Stimulated activated CD4-positive, alpha-beta T cell treated with anti-CD3 and anti-CD28 coated beads, Interleukin-1b, Interleukin-23, amount 100 ng/mL, for 4 hours (primary cell): ENCODE measurements around the gene CPXM2.

Experiments used
- DNase-seq, 2 donors: peaks; one replicate each; pipeline ENCODE4 v3.0.0-alpha.2; 2020; ENCODE audit warnings: low read depth in 2 of 2

Gene CPXM2

DNA sequence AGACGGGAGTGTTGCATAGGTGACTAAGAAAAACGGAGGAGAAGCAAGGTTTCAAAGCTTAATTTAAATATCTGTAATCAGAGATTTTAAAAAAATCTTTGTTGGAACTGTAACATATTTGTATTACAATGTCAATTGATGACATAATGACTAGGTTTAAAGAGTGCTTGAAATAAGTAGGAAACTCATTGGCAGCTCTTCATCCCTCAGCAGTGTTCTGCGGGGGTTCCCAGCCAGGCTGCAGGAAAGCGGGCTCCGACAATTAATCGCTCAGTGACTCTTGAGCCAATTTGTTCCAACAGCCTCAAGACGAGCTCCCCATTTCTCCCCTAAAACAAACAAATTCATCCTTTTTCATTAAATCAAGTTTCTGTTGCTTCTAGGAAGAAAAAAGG is 22.6 kb downstream of the CPXM2 start:
- no peak for DNase-seq

DNA sequence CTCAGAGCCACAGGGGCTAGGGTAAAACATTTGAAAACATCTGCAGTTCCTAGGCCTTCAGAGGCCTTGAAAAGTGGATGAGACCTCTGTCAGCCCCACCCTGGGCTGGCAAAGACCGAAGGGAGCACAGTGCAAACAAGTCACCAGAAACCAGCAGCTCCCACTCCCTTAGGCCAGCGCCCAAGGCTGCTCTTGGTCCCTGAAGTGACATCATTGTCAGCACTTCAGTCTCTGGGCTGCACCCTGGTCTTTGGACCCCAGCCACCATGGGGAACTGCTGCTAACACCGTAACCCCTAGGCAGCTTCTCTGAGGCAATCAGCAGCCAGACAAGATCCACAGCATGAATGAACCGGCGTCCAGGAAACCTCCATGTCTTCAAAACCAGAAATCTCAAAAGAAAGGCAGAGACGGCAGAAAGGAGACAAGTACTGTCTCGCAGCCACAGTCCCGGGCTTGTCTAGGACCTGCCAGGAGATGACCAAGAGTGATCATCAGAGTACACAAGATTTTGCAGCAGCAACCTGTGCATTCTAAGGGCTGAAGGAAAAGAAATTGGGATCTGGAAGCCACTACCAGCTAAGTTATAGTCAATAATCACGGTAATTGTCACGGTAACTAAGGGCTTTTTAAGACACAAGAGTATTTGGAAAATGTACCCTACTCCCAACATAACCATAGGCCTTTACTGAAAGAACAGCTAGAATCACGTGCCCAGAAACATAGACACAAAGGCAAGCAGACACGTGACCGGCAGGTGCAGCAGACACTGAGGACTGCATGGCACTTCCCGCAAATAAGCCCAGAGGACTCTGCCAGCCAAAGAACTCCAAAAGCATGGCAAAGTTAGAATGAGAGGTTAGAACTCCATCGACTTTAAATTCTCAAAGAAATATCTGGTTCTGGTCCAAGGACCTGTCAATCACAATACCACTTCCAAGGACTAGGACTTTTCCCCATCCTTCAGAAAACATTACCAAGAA is 23.3 kb downstream of the CPXM2 start:
- no peak for DNase-seq

DNA sequence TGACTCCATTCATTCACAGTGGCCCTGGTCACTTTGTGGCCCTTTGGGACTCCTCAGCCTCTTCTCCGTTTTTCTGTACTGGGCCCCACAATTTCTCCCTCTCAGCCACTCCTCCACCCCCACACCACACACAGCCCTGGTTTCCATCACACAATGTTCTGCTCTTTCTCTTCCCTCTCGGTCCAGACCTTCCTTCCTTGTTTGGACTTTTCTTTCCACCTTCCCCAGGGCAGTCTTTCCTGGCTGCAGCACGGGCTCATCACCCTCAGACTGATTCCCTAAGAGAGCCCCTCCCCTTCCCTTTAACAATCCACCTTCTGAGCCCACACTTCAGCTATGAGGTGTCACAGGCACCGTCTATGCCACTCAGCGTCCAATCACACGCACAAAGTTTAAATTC is 25.7 kb downstream of the CPXM2 start:
- DNase-seq: no peak

DNA sequence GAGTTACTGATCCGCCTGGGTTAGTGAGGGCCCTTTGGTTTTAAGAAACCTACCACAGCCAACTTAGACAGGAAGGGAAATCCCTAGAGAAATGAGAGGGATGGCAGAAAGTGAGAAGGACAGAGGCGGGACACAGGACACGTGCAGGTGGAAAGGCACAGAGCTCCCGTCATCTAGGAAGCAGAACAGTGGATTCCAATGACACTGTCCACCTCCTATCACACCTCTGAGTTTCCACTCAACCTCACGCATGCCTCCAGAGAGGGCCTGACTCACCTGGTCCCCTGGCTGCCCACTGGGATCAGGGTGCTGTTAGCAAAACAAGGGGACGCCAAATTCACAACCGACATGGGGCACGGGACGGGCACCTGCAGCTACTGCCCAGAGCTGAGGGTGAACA is 26.3 kb downstream of the CPXM2 start:
- no peak for DNase-seq

DNA sequence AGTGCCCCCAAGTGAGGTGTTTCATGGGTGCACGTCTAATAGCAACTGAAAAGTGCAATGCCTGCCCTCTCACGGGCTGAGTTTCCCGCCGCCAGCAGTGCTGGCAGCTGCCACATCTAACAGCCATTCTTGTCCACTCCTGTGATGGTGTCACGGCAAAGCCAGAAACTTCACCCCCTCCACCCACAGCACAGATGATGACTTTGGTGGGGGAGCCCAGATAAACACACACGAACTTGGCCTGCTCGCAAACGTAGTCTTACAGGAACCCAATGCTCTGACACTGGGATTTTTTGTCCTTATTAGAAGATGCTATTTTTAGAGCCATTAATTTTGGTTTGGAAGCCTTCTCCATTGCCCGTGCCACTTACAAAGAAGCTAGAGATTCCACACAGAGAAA is 26.7 kb downstream of the CPXM2 start:
- no peak for DNase-seq

DNA sequence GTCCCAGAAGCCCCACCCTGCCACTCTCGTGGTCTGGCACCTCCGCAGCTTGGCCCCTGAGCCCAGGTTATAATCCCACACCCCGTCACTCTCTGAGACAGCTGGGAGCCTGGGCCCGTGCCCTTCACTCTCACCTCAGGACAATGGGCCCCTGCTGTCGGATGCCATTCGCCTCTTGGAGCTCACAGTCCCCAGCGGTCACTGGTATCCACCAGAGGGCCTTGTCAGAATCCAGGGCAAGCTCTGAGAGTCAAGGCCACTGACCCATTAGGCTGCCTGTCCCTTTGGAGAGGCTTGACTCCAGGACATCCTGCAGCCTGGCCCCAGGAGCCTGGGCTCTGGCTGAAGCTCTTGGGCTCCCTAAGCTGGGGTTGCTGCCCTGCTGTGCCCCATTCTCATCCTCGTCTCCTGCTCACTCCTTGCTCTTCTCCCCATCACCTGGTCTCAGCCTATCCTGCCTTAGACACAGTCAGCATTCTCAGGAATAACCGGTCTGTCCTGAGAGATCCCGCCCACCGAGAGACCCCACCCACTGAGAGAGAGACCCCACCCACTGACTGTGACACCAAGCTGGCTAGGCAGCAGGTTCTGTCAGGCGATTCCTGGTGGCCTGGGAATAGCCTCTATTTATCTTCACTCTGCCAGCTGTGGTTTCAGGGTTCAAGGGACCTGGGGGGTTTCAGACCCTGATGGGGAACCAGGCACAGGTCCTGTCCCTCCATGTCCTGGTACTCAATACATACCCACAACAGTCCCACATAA is 27.7 kb downstream of the CPXM2 start:
- no peak for DNase-seq

DNA sequence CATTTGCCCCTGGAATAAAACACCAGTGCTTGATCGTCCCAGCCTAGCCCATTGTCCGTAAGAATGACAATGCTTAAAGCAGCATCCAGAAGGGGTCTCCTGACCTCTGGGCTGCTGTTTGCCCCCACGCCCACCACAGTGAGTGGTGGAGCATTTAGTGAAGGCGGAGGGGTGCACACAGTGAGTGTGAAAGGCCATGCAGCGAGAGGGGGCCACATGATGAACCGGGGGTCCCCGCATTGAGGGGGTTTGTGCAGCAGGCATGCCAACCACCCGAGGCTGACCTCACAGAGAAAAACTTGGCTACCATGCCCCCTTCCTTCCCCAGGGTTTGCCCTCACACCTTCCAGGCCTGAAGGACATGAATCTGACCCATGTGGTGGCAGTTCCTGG is 28.4 kb downstream of the CPXM2 start:
- no peak for DNase-seq

DNA sequence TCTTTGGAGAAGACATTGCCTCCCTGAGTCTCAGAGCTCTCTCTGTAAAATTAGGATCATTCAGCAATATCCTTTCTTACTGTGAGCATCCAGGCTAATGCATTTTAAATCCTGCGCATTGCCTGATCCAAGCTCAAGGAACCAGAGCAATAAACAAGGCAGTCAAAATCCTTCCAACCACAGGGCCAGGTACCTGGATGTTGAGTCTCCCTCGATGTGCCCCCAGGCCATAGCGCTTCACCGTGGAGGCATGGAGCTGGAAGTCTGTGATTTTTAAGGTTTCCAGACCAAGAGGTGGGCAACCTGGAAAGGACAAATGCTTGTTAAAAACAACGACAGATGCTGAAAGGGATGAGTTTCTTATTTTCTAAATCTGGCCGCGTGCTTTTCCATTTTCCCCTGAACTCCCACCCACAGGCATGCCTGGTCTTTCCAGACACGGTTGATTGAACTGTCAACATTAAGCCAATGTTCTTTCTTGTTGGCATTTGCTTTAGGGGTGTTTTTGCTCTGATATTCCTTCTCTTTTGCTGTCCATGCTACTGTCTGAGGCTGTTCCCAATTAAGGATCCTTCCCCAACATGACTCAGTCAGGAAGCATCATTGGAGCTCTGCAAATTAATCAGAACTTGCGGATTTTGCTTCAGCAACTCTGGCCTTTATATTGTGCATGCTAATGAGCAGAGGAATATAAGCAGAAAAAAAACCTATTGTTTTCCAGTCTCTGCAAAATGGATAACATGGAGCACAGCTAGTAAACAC is 29.0 kb downstream of the CPXM2 start:
- no peak for DNase-seq

DNA sequence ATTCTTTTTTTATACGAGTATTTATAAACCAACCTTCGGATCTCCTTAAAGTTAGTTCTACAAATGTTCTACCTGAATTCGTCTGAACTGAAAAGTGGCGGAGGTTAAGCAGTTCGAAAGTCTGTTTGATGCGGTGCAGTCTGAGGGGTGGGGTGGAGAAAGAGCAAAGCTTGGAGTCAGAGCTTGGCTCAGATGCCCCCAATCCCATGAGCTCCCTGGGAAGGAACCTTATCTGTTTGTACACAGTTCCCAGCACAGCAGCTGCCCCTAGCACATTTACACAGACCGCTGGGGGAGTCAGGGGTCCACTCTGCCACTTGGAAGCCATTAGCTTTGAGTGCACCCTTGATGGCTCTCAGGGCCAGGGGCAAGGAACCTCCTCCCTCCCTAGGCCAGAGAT is 30.8 kb downstream of the CPXM2 start:
- no peak for DNase-seq

DNA sequence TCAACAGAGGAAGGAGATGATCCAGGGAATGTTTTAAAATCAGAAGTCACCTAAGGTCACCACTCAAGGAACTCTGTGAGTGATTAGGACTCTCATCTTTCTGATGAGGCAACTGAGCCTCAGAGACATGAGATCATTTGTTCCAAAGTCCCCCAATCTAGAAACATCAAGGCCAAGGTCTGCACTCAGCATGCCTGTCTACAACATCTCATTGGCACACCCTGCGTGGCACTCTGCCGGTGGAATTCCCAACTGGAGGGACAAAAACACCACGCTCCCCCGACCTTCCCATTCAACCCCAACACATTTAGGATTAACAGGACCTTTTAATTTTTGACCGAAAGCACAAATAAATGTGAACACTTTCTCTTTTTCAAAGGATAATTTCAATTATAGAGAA is 31.4 kb downstream of the CPXM2 start:
- DNase-seq: no peak

DNA sequence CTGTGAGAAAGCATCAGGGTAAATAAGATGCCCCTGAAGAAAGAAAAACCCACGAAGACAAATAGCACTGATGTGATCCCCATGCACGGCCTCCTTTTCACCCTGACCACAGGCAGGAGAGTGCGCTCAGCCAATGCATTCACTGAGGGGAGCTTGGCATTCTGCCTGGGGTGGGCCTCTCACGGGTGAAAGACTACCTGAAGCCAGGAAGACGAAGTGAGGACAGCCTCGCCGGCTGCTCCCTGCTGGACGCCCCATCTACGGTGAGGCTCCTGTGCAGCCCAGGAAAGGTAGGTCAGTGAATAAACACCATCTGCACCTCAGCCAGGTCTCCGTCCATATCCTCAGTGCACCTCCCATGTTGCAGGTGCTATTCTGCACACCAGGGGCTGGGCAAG is 32.0 kb downstream of the CPXM2 start:
- no peak for DNase-seq

DNA sequence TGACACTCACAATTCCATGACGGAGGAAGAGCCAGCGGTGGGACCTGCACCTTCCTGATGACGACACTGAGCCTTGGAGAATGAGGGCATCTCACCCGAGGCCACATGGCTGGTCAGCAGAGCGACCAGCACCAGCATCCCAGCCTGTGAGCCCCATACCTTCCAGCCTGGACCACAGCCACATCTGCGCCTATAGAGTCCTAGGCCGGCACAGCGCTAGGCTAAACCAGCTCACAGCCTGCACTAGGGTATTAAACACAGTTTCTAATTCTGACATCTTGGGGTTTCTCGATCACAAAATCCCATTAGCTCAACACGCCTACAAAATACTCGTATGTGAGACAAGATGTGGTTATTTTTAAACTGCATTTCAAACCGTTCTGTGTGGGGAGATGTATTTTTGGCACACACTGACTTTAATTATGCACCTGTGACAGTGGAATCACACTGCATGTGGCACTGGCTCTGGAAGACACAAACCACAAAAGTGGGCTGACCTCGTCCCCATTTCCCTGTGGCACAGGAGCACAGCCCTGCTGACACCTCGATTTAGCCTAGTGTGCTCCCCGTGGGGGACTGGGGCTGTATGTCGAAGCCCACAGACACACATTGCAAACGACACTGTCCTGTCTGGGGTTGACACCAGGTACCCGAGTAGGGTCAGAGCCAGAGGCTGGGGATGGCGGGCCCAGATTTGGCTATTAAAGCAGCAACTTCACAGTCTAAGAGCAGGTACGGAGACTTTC is 32.5 kb downstream of the CPXM2 start:
- DNase-seq: no peak

DNA sequence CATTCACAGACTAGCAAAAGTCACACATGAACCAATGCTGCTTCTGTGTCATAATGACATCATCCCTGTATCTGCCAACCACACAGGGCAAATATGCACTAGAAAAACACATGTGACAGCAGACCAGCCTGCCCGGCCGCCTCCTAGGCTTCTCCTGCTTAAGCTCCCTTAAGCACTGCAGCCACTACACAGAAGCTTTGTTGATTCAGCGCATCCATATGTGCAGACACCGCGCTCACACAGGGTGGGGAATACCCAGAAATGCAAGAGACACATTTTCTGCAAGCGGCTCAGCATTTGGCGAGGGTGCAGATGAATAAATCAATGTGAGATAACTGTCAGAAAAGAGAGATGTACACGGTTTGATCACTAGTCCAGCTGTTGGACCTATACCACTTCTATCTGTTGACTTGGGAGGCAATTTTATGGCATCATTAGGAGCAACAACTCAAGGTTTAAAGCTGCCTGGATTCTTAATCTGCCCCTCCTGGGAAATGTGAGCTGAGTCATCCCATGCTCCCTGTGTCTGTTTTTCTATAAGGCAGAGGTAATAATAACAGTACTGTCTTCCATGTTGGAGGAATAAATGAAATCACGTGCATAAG is 33.4 kb downstream of the CPXM2 start:
- DNase-seq: no peak

DNA sequence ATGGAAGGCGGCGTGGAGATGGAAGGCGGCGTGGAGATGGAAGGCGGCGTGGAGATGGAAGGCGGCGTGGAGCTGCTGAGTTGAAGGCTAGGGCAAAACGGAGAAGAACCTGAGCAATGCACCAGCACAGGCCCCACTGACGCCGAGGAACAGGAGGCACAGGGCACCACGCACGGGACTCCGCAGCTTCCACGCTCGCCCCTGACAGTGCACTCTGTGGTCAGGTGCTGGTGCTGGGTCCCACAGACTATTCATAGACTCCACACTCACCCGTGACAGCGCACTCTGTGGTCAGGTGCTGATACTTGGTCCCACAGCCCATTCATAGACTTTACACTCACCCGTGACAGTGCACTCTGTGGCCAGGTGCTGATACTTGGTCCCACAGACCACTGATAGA is 34.0 kb downstream of the CPXM2 start:
- no peak for DNase-seq

DNA sequence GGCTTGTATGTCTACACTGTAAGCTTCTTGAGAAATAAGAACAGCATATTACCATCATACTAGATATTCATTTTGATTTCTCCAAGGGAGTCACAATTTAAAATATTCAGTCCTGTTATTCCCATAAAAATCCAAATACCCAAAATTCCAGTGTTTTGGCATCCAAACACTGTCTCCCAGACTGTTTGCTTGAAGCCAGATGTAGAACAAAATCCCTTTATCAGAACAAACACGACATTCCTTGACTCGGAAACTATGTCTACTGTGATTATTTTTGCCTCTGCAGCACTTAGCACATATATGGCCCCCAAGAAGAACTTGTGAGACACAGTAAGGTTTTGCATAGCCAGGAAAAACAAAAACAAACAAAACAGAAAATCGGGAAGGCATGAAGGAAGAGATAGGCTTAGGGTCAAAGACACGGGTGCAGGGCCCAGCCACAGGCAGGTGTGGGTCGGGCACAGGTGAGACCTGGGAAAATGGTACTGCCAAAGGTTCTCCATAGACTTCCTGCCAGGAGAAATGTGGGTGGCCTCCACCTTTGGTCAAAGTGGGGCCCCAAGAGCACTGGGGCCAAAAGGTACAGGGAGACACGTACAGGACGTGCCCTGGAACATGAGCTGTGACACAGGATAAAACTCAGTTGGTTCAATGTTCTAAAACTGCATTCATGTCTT is 36.5 kb downstream of the CPXM2 start:
- DNase-seq: no peak

DNA sequence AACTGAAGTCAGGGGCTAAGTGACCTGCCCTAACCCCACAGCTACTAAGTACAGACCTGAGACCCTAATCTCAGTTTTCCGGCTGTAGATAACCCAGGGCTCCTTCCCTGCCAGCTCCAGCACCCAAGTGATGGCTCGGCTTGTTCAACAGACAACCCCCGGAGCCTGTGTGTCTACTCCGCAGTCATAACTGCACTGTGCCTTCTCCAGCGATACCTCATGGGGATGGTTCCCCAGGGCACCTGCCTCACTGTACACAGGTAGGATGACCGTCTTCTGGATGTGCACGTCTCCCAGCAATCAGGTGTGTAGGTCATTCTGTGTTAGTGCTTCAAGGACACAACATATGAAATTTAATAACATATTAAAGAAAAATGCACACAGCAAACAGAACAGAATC is 37.1 kb downstream of the CPXM2 start:
- no peak for DNase-seq

DNA sequence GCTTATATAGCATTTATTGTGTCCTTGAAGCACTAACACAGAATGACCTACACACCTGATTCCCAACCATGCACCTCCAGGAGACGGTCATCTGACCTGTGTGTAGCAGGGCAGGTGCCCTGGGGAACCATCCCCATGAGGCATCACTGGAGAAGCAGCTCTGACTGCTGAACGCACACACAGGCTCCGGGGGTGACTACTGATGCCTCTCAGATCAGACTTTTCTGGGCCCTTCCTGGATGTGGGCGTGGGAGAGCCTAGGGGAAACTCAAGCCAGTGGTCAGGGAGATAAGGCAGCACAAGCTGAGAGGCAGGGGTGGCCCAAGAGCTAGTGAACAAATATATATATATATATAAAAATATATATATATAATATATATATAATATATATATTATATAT is 37.6 kb downstream of the CPXM2 start:
- DNase-seq: no peak

DNA sequence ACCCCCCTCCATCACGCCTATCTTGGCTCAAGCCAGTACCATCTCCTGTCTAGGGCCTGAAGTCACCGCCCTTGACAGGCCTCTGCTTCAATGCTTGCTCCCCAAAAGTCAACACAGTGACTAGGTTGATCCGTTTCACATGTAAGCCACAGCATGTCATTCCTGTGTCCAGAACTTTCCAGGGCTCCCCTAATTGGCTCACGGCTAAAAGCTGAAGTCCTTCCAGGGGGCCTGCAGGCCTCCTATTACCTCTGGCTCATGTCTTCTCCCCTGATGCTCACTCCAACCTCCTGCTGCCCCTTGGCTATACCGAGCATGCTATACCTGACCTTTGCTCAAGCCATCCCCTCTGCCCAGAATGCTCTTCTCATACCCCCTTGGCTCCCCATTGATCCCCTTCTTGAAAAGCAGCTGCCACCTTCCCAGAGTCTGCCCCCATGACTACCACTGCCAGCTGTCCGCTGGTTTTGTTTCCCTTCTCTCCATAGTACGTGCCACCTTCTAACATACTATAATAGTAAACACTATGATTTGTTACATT is 39.1 kb downstream of the CPXM2 start:
- no peak for DNase-seq

DNA sequence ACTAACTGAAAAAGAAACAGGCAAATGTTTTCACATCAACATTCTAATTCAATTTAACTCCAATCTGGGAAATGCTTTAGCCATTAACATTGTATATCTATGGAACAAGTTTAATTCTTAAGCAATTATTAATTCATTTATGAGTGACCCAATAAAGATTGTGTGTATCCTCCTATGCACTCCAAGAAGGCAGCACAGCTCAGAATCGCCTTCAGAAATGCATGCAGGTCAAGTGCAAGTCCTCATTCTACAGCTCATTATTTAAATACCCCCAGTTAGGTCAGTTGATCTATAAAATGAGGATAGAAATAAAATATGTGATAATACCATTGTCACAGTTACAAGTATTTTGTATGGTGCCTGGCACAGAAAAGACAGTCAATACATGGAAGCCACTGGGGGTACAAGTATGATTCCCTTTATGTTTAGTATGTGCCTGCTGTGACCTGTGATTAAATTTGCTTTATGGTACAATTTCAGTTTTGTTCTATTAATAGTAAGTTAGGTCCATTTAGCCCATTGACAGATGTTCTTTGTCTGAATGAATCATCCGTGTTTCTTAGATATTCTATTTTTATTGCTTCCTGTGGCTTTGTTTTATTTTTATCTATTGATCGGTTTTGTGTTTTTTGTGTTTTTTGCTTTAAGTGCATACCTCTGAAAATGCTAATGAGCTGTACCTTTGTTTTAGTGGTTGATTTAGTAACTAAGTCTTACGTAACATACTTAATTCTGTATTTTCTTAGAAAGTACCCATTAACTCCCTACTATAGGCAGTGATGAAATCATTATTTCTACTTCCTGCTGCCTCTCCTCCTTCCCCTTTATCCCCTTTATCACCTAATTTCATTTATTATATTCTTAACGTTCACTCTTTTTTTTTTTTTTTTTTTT is 42.8 kb downstream of the CPXM2 start:
- DNase-seq: no peak
